Neural progenitor cell (in vitro differentiated cells): ENCODE data around the gene EXOC4. TPM values are rescaled to one million over a fixed set of nuclear protein-coding genes. Genes with fewer than 3 reads are reported as not detected.

Experiments
- DNase-seq: peaks from one replicate; pipeline ENCODE4 v3.0.0-alpha.2; 2016; ENCODE audit warnings: low spot score
- H2AFZ ChIP-seq: fragments of 200-600 bp; sonication (generic); replicated peaks from 2 replicates; pipeline ENCODE4 v1.6.1; 2016; ENCODE audit warnings: antibody characterized with exemption
- H3F3A ChIP-seq: fragments of 200-600 bp; sonication (generic); 2 replicates; pipeline ENCODE4 v1.6.1; 2016; ENCODE audit warnings: antibody characterized with exemption, low read depth
- H3K27ac ChIP-seq: fragments of 200-600 bp; sonication (generic); 2 replicates; pipeline ENCODE4 v1.5.1; 2016; ENCODE audit warnings: mild to moderate bottlenecking
- H3K27me3 ChIP-seq: fragments of 200-600 bp; sonication (generic); 2 replicates; pipeline ENCODE4 v1.6.1; 2016; ENCODE audit warnings: mild to moderate bottlenecking, moderate library complexity
- H3K36me3 ChIP-seq: fragments of 200-600 bp; sonication (generic); 2 replicates; pipeline ENCODE4 v1.5.1; 2016
- H3K4me1 ChIP-seq: fragments of 200-600 bp; sonication (generic); 2 replicates; pipeline ENCODE4 v1.6.1; 2016; ENCODE audit warnings: mixed run types
- H3K4me2 ChIP-seq: fragments of 200-600 bp; sonication (generic); 2 replicates; pipeline ENCODE4 v1.6.1; 2016
- H3K4me3 ChIP-seq: fragments of 200-600 bp; sonication (generic); 2 replicates; pipeline ENCODE4 v1.5.1; 2016
- H3K79me2 ChIP-seq: fragments of 200-600 bp; sonication (generic); 2 replicates; pipeline ENCODE4 v1.6.1; 2016; ENCODE audit warnings: low read depth
- H3K9ac ChIP-seq: fragments of 200-600 bp; sonication (generic); 2 replicates; pipeline ENCODE4 v1.6.1; 2016
- H3K9me3 ChIP-seq: fragments of 200-600 bp; sonication (generic); 2 replicates; pipeline ENCODE4 v1.5.1; 2016; ENCODE audit warnings: low read depth
- H4K20me1 ChIP-seq: fragments of 200-600 bp; sonication (generic); 2 replicates; pipeline ENCODE4 v1.6.1; 2016; ENCODE audit warnings: low read depth
- H3K27ac Mint-ChIP-seq: 3 replicates; pipeline ENCODE4 v1.8.0; 2021; ENCODE audit warnings: mixed read lengths
- H3K27me3 Mint-ChIP-seq: 2 replicates; pipeline ENCODE4 v1.8.0; 2022; ENCODE audit warnings: low read depth, mild to moderate bottlenecking, inconsistent platforms, moderate library complexity, mixed read lengths; ENCODE audit not compliant: insufficient read depth
- H3K36me3 Mint-ChIP-seq: 3 replicates; pipeline ENCODE4 v1.8.0; 2021; ENCODE audit warnings: mixed read lengths
- H3K4me1 Mint-ChIP-seq: 3 replicates; pipeline ENCODE4 v1.8.0; 2021; ENCODE audit warnings: mixed read lengths
- H3K4me3 Mint-ChIP-seq: 3 replicates; pipeline ENCODE4 v1.8.0; 2021; ENCODE audit warnings: mild to moderate bottlenecking, moderate library complexity, mixed read lengths
- H3K9me3 Mint-ChIP-seq: 3 replicates; pipeline ENCODE4 v1.8.0; 2020; ENCODE audit warnings: mixed read lengths
- EZH2 ChIP-seq: fragments of 200-600 bp; sonication (generic); IDR thresholded peaks from 2 replicates; pipeline ENCODE4 v1.6.1; 2017; ENCODE audit warnings: antibody characterized with exemption, mild to moderate bottlenecking, moderate library complexity
- EZH2phosphoT487 ChIP-seq: fragments of 200-600 bp; sonication (generic); IDR thresholded peaks from 2 replicates; pipeline ENCODE4 v1.6.1; 2017; ENCODE audit warnings: antibody characterized with exemption
- total RNA-seq: library from RNA; depleted of rRNA; stranded (reverse); fragments of >200 nt; gene quantifications from 2 replicates; pipeline ENCODE4 v1.2.3, GENCODE V29; 2015; ENCODE audit warnings: low replicate concordance
- TF ChIP-seq, protein P1 (sequence below): fragments of 200-600 bp; sonication (generic); IDR thresholded peaks from 2 replicates; pipeline ENCODE4 v1.5.1; 2017; ENCODE audit warnings: antibody characterized with exemption, mild to moderate bottlenecking

The EXOC4 gene
- total RNA-seq, 1 donor from 2014 or later: 129 TPM

GRCh38 chr7:133497061-133497460 is 244.2 kb downstream of the EXOC4 start:
- H3K79me2 ChIP-seq: no peaks in the 10 kb centered on the region
- no peaks in the 10 kb centered on the region for H3K27me3 ChIP-seq
- no peaks in the 10 kb centered on the region for H4K20me1 ChIP-seq
- H3K36me3 Mint-ChIP-seq: peaks cover 4% of the 10 kb centered on the region
- H3K27me3 Mint-ChIP-seq: no peaks in the 10 kb centered on the region
- no peak overlapping the region for H3K9ac ChIP-seq
- H3K4me1 ChIP-seq: no peaks in the 10 kb centered on the region
- no peaks in the 10 kb centered on the region for H3K36me3 ChIP-seq
- H3K27ac ChIP-seq: no peak overlapping the region
- TF ChIP-seq, protein P1, sequence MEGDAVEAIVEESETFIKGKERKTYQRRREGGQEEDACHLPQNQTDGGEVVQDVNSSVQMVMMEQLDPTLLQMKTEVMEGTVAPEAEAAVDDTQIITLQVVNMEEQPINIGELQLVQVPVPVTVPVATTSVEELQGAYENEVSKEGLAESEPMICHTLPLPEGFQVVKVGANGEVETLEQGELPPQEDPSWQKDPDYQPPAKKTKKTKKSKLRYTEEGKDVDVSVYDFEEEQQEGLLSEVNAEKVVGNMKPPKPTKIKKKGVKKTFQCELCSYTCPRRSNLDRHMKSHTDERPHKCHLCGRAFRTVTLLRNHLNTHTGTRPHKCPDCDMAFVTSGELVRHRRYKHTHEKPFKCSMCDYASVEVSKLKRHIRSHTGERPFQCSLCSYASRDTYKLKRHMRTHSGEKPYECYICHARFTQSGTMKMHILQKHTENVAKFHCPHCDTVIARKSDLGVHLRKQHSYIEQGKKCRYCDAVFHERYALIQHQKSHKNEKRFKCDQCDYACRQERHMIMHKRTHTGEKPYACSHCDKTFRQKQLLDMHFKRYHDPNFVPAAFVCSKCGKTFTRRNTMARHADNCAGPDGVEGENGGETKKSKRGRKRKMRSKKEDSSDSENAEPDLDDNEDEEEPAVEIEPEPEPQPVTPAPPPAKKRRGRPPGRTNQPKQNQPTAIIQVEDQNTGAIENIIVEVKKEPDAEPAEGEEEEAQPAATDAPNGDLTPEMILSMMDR: no peak
- no peak for TF ChIP-seq EZH2
- no peak for TF ChIP-seq EZH2phosphoT487
- no peak overlapping the region for H2AFZ ChIP-seq
- H3K9me3 Mint-ChIP-seq: no peaks in the 10 kb centered on the region
- H3K9me3 ChIP-seq: no peaks in the 10 kb centered on the region
- no peaks in the 10 kb centered on the region for H3F3A ChIP-seq
- H3K4me2 ChIP-seq: no peak overlapping the region
- H3K4me1 Mint-ChIP-seq: peaks cover 11% of the 10 kb centered on the region
- no peak overlapping the region for H3K4me3 Mint-ChIP-seq
- no peak for DNase-seq
- no peak overlapping the region for H3K4me3 ChIP-seq
- no peak overlapping the region for H3K27ac Mint-ChIP-seq

- Mint-ChIP-seq H3K36me3 (peaks cover 2% of the 10 kb centered on the region), H3K27ac (no peak overlapping the region), H3K27me3 (no peaks in the 10 kb centered on the region), H3K4me1 (peaks cover 15% of the 10 kb centered on the region), H3K9me3 (no peaks in the 10 kb centered on the region), H3K4me3 (no peak overlapping the region)
- Histone ChIP-seq H2AFZ (no peak overlapping the region), H3K9ac (no peak overlapping the region), H3K4me2 (no peak overlapping the region), H3K4me1 (no peaks in the 10 kb centered on the region), H3K4me3 (no peak overlapping the region), H3K27ac (no peak overlapping the region), H3F3A (no peaks in the 10 kb centered on the region), H3K36me3 (no peaks in the 10 kb centered on the region), H3K27me3 (no peaks in the 10 kb centered on the region), H3K9me3 (no peaks in the 10 kb centered on the region), H3K79me2 (no peaks in the 10 kb centered on the region), H4K20me1 (no peaks in the 10 kb centered on the region)
- TF ChIP-seq EZH2phosphoT487: no peak
- TF ChIP-seq, protein P1: no peak
- no peak for TF ChIP-seq EZH2
- no peak for DNase-seq
Measured at GRCh38 chr7:133501771-133502170, 248.9 kb downstream of the EXOC4 start.

GRCh38 chr7:133502498-133502897 is 249.6 kb downstream of the EXOC4 start:
- H3K4me3 Mint-ChIP-seq: no peak overlapping the region
- H3K27ac Mint-ChIP-seq: no peak overlapping the region
- Histone ChIP-seq H3F3A (no peaks in the 10 kb centered on the region), H3K9ac (no peak overlapping the region), H3K4me3 (no peak overlapping the region), H3K9me3 (no peaks in the 10 kb centered on the region), H3K27ac (no peak overlapping the region), H3K79me2 (no peaks in the 10 kb centered on the region), H2AFZ (no peak overlapping the region), H3K4me2 (no peak overlapping the region), H4K20me1 (no peaks in the 10 kb centered on the region), H3K27me3 (no peaks in the 10 kb centered on the region), H3K4me1 (no peaks in the 10 kb centered on the region), H3K36me3 (no peaks in the 10 kb centered on the region)
- peaks cover 2% of the 10 kb centered on the region for H3K36me3 Mint-ChIP-seq
- no peak for DNase-seq
- peaks cover 15% of the 10 kb centered on the region for H3K4me1 Mint-ChIP-seq
- no peak for TF ChIP-seq EZH2
- no peak for TF ChIP-seq EZH2phosphoT487
- TF ChIP-seq, protein P1: no peak
- H3K9me3 Mint-ChIP-seq: no peaks in the 10 kb centered on the region
- H3K27me3 Mint-ChIP-seq: no peaks in the 10 kb centered on the region
